Endometrial microvascular endothelial cells (primary cell): Measurements from ENCODE around the gene PDE9A. TPM values are rescaled to one million over a fixed set of nuclear protein-coding genes. Genes with fewer than 3 reads are reported as not detected.

Experiments used
- in situ Hi-C: cut with HindIII; loops from 2 replicates; pipeline ENCODE4 v1.10.0; 2017; ENCODE audit warnings: low sequenced_read_pairs, low pct_unique_long_range_greater_than_20kb; ENCODE audit errors: inconsistent ontology term
- total RNA-seq: library from RNA; depleted of rRNA; stranded (reverse); fragments of >200 nt; gene quantifications from one replicate; pipeline ENCODE4 v1.2.3, GENCODE V29; 2015; ENCODE audit errors: inconsistent ontology term

PDE9A gene
- total RNA-seq, 1 donor from 2014 or later = not detected

DNA sequence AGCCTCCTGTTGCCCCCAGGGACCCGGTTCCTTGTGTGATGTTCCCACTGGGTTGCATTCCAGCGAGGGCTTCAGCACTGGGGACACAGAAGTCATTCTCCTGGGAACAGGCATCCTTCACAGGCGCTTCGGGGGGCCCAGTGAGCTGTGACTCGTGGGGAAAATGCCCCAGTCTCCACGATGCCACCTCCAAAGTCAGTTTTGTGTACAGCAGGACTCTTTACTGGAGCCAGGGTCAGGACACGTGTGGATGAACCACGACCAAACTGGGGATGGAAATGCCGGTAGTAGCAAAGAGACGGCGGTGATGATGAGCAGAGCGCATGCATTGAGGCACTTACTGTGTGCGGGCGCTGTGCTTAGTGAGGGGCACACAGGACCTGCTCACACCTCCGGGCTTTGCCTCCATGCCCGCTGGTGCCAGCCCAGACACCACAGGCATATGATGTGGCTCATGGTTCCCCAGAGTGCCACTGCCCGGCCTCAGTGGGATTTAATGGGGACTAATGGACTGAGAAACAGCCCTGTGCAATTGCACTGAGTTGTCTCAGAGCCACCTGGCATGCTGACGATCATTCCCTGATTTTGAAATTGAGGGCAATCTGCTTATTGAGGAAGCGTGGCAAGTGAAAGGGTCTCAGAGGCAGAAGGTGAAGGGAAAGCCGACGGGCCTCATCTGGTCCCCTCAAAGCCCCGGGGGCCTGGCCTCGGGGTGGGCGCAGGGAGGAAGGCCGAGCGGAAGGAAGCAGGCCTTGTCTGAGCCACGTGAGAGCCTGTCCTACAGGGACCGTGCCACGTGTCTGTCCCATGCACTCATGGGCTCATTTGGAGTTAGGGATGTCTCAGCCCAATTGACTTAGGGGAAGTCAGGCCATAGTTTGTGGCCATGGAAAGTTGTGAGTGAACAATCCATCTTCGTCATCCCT is 91.4 kb downstream of the PDE9A start:
- in situ Hi-C loops = no loop called here

DNA sequence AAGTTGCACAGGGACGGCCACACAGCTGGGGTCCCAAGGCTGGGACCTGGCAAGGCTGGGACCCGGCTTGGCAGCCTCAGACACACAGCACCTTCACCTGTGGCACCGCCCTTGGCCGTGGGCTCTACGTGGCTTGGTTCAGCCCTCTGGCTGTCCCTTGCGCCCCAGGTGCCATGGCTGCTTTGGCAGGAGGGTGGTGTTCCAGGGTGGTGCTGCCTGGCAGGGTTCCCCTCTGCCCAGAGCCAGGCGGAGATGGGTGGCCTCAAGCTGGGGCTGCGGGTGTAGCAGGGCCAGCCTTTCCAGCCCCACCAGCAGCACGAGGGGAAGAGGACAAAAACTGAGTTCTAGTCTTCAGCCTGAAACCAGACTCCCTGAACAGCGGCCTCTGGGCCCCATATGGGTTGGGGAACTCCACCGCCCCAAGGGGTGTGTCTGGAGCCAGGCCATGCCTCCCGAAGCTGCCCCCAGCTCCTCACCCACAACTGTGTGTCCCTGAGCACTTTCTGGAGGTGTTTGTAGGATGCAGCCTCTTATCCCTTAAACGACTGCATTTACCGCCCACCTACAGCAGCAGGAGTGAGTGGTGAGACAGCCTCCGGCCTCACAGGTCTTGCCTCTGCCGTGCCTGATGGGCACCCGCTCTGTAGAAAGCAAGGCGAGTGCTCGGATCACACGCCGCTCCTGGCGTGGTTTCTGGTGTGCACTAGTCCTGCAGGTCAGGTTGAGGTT is 92.3 kb downstream of the PDE9A start:
- in situ Hi-C loops = no loop called here

DNA sequence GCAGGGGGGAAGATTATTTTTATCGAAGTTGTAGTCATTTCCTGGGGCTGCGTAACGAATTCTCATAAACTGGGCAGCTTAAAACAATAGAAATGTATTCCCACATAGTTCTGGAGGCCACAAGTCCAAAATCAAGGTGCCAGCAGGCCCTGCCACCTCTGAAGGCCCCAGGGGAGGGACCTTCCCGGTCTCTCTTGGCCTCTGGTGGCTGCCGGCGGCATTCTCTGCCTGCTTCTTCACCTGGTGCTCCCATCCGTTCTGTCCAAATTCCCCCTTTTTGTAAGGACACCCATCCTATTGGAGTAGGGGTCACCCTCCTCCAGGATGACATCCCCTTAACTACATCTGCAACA is 92.8 kb downstream of the PDE9A start:
- in situ Hi-C loops = no loop called here

DNA sequence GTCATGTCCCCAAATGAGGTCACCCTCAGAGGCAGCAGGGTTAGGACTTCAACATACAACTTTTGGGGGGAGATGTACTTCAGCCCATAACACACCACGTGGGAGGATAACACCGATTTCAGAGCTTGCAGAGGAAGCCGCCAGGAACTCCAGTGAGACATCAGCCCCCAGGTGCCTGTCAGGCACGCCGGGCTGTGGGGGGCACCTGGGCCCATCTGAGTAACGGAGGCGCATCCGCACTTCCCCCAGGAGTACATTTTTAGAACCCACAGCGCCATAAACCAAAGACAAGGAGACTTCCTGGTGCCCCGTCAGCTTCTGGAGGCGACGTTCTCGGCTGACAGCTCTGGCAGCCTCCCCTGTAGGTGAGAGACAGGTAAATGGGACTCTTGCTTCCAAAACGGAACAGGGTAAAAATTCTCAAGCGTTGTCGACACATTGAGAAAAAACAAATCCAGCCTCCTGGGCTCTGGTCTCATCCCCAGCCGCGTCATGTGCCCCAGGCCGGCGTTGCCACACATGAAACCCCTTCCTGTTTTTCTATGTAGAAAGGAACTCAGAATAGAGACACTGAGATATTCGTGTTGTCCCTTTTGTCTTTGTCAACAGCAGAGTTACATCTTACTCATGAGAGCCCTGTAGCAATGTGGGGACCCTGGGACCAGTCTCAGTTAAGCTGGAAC is 93.3 kb downstream of the PDE9A start:
- in situ Hi-C loops = no loop called here

DNA sequence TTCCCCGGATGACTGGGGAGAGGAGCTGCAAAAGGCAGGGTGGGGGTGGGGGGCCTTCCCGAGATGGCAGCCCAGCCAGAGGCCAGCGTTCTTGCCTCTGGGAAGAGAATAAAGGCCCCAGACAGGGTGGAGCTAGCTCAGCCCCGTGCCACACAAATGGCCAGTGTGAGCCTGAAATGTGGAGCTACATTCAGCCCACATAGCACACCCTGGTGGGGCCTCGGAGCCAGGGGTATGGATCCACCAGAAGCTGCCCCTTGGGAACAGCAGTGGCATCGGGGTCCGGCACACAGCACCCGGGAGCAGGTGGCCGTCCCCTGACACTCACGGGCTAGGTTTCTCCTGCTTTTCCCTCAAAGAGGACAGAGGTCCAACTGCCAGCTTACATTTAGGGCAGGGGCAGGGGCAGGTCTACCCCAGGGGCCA is 93.9 kb downstream of the PDE9A start:
- in situ Hi-C loops = no loop called here

DNA sequence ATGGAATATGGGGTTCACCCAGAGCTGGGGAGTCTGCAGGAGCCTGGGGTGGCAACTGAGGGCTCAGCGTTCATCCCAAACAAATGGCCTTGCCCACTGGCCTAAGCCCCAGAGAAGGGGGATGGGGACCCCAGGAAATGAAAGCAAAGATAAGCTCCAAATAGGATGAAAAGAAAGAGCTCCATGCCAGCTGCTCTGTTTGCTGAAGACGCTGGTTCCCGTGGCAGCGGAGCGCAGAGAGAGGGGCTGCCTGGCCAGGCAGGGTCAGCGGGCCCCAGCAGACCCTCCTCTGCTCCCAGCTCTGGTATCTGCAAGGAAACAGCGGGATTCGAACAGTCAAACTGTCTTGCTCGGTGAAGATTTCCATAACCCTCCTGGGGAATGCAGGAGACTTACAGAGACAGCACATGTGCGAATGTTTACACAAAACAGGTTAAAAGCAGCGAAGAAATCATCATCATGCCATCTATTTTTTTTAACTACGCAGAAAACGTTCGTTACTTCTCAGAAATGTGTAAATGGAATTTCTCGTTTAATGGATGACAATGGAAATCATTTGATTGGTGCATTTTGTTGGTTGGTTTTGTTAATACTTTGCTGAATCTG is 94.4 kb downstream of the PDE9A start:
- in situ Hi-C loops = no loop called here

DNA sequence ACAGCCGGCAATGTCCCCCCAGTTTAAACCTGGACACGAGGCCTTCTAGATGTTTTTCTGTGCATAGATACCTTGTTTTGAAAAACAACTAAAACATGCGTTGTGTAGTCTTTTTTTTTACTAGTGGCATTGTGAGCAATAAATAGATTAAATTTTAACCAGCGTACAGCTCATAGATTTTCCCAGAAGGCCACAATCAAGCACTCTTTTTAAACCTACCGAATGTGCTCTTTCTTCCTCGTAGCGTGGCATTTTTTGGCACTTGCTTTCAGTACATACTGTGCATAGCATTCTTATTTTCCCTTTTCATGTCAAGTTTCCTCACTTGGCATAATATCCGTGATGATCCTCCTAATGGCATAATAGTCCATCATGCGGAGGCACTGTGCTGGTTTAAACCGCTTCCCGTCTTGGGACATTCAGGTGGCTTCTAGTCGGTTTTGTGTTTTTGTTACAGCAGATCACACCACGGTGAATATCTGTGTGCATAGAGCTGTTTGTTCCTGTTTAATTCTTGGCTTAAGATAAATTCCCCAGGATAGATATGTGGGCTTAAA is 95.3 kb downstream of the PDE9A start:
- in situ Hi-C loops = no loop called here

DNA sequence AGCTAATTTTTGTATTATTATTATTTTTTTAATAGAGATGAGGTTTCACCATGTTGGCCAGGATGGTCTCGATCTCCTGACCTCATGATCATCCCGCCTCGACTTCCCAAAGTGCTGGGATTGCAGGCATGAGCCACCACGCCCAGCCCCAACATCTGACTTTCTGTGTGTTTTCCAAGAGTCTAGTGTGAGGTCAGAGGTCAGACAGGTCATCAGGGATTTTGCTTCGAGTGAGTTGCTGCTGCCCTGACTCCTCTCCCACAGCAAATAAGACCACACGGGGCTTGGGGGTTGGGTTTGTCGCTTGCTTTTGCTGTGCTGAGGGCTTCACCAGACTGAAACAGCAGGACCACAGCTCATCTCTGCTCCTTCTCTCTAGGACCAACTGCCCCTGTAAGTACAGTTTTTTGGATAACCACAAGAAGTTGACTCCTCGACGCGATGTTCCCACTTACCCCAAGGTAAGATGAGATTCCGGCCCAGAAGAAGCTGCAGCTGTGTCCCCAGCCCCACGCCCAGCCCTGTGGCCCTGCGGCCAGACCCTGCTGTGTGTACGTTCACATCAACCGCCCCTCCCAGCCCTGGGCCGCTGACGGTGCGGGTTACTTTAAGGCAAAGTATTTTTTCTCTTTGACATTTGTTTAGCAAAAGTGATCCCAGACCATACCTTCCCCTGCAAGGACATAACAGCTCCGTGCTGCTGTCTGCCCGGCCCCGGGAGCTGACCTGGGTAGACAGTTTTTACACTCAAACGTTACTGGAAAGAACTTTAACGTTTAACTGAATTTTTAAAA is 97.5 kb downstream of the PDE9A start:
- in situ Hi-C loops = no loop called here

DNA sequence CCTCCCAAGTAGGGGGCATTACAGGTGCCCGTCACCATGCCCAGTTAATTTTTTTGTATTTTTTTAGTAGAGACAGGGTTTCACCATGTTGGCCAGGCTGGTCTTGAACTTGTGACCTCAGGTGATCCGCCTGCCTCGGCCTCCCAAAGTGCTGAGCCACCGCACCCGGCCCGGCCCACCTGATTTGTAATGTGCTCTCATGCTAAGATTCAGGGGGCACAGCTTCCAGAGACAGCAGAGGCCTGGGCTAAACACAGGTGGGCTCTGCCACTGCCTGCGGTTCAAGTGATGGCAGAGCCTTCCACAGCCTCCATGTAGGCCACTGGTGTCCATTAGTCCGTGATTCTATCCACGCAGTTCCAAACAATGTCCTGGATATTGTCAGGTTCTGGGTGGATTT is 98.4 kb downstream of the PDE9A start:
- in situ Hi-C loops = no loop called here

DNA sequence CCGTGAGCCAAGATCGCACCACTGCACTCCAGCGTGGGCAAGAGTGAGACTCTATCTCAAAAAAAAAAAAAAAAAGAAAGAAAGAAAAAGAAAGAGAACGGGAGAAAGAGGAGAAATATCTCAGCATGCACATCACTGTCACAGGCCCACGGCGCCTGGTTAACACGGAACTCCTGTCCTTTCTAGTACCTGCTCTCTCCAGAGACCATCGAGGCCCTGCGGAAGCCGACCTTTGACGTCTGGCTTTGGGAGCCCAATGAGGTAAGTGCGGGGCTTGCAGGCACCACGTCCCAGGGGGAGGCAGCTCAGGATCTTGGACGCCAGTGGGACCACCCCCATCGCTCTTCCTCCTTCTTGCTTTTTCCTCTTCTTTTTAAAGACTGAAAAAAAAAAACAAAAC is 100.4 kb downstream of the PDE9A start:
- in situ Hi-C loops = no loop called here

DNA sequence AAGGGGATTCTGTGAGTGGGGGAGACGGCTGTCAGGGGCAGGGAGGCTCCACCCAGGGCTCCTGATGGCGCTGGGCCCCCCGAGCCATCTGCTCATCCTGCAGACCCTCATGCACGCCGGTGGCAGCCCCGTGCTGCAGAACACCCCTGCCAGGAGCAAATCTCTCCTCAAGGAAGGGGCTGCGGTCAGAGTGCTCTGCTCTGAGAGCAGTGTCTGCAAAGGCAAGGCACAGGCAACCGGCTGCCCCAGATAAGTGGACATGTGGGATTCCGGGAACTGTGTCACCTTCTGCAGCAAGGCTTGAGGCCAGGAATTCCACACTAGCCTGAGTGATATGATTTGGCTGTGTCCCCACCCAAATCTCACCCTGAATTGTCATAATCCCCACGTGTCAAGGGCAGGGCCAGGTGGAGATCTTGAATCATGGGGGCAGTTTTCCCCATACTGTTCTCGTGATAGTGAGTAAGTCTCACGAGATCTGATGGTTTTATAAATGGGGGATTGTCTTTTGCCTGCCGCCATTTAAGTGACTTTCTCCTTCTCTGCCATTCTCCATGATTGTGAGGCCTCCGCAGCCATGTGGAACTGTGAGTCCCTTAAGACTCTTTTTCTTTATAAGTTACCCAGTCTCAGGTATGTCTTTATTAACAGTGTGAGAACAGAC is 101.0 kb downstream of the PDE9A start:
- in situ Hi-C loops = no loop called here

DNA sequence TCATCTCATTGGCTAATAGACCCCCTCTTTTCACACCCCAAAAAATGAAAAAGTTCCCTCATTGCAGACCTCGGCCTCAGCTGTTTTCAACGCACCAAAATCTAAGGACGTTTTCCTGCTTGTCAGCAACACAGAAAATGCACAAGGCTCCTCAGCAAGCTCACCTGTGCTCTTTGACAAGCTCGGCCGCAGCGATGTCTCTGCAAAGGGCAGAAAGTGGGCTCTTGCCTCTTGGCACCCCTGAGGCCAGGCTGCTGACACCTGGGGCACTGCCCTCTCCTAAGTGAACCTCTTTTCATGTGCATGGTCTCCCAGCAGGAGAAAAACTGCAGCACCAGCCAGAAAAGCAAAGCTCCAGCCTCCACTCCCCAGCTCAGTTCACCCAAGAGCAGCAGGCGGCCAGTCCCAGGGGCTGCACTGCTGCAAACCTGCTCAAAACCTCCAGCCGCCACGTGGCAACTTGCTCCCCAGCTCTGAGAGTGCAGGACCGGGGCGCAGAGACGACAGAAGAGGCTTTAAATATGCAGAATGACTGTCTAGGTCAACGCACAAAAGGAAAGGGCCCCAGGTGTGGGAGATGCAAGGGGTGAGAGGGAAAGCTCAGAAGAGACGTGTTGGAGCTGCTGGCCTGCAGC is 101.7 kb downstream of the PDE9A start:
- in situ Hi-C loops = no loop called here

DNA sequence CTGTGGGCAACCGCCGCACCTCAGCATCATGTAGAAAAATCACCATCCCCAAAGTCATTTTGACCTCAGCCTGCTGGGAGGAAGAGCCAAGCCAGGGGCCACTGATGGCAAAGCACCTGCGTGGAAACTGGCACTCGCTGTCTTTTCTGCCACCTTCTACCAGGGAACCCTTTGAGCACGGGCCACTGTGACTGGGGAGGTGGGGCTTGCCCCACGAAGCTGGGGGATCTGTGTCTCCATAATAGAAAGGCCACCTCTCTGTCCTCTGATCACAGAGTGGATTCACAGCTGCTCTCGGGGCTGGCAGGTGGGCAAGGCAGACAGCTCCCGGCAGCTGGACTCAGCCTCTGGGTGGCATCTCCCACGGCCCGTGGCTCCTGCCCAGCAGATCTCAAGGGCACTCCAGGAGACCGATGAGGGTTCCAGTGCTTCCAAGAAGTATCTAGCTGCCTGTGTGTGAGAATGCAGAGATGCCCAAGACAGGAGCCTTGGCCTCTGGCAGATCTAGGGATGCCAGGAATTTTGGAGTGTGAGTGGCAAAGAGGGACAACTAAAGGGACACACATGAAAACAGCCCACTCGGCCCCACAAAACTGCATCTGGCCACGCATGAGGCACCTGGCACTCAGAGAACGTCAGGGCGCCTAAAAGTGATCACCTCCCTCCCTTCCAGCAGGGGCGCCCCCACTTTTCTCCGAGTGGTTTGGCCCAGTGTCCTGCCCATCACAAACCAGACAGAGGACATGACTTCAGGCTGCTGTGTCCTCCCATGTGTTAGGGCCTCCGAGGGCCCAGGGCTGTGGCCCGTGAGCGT is 102.6 kb downstream of the PDE9A start:
- in situ Hi-C loops = no loop called here

DNA sequence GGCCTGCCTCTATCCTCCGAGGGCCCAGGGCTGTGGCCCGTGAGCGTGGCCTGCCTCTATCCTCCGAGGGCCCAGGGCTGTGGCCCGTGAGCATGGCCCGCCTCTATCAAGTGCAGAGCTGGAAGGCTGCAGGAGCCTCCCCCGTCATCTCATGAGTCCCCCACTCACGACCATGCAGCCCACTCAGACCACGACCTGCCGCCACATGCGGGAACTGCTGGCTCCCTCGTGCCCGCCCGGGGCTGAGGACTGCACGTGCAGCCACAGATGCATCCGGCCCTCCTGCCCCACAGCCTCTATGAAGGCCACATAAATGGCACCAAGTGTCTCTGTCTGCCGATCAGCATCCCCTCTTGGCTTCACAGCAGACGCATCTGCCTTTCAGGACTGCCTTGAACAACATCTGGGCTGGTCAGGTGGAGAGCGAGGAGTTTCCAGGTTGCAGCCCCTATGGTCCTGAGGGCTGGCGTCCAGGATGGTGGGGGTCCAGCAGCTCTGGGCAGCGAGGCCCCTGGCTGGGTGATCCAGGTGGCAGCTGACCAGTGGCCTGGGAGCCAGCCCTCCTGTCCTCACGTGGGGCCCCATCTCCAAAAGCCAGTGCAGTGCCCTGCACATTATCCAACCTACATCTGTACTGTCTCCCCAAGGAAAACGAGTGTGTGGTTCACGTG is 103.3 kb downstream of the PDE9A start:
- in situ Hi-C loops = no loop called here

DNA sequence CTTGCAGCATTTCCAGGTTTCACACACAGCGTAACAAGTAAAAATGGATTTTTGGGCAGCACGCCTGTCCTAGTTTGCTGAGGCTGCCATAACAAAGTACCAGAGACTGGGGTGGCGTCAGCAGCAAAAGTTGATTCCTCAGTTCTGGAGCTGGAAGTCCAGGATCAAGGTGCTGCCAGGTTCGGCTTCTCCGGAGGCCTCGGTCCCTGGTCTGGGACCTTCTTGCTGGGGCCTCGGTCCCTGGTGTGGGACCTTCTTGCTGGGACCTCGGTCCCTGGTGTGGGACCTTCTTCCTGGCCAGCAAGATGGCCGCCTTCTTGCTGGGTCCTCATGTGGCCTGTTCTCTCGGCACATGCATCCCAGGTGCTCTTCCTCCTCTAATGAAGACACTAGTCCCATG is 104.0 kb downstream of the PDE9A start:
- in situ Hi-C loops = no loop called here
